ENCODE data around the gene RPL31. TPM values are rescaled to one million over a fixed set of nuclear protein-coding genes. Genes with fewer than 3 reads are reported as not detected.

Gene RPL31
- total RNA-seq, 1 donor from 2014 or later: 479 TPM

DNA sequence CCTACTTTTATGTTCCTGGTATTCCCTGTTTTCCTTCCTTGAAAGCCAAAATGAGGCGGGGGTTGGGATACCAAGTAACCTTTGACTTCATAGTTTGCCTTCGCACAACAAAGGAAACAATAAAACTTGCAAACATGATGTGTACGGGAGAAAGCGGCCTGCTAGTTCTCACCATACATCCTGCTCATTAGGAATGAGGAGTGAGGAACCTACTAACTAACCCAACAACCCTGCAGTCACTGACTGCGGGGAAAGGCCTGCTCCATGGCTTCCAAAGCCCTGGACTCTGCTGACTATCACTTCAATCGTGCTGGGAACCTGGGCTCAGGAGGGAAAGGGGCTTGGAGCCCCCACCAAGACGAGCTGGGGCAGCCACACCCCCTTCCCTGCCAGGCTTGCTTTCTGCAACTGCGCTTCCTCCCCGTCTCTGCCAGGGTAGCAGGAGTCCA is 24.2 kb downstream of the RPL31 start:
- Histone ChIP-seq H3K4me3 (no peak overlapping the region), H3K36me3 (peaks cover 9 to 55% of the 10 kb centered on the region in 2 donors)

GRCh38 chr2:101026923-101027469 is 24.9 kb downstream of the RPL31 start:
- TF ChIP-seq, protein P1, sequence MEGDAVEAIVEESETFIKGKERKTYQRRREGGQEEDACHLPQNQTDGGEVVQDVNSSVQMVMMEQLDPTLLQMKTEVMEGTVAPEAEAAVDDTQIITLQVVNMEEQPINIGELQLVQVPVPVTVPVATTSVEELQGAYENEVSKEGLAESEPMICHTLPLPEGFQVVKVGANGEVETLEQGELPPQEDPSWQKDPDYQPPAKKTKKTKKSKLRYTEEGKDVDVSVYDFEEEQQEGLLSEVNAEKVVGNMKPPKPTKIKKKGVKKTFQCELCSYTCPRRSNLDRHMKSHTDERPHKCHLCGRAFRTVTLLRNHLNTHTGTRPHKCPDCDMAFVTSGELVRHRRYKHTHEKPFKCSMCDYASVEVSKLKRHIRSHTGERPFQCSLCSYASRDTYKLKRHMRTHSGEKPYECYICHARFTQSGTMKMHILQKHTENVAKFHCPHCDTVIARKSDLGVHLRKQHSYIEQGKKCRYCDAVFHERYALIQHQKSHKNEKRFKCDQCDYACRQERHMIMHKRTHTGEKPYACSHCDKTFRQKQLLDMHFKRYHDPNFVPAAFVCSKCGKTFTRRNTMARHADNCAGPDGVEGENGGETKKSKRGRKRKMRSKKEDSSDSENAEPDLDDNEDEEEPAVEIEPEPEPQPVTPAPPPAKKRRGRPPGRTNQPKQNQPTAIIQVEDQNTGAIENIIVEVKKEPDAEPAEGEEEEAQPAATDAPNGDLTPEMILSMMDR (IDR thresholded peaks at IDR 0.05): no peak
- H3K36me3 ChIP-seq: peaks cover 8 to 57% of the 10 kb centered on the region in 2 donors
- H3K27me3 ChIP-seq: no peaks in the 10 kb centered on the region
- no peak overlapping the region for H3K27ac ChIP-seq
- no peak overlapping the region for H3K4me3 ChIP-seq
- no peaks in the 10 kb centered on the region for H3K9me3 ChIP-seq
- intact Hi-C loops (cut with DNase I): no loop called here
- no peaks in the 10 kb centered on the region for H3K4me1 ChIP-seq
- DNase-seq (ENCODE audit: low spot score in 2 of 2): no peak

More for the DNA sequence above, 24.2 kb downstream of the RPL31 start:
- DNase-seq (ENCODE audit: low spot score in 2 of 2): no peak
- H3K9me3 ChIP-seq: no peaks in the 10 kb centered on the region
- intact Hi-C loops (cut with DNase I): no loop called here
- no peaks in the 10 kb centered on the region for H3K4me1 ChIP-seq
- no peaks in the 10 kb centered on the region for H3K27me3 ChIP-seq
- TF ChIP-seq, protein P1 (IDR thresholded peaks at IDR 0.05): no peak
- no peak overlapping the region for H3K27ac ChIP-seq

- Histone ChIP-seq H3K36me3 (peaks cover 6 to 66% of the 10 kb centered on the region in 2 donors), H3K27ac (no peak overlapping the region), H3K9me3 (no peaks in the 10 kb centered on the region), H3K27me3 (no peaks in the 10 kb centered on the region), H3K4me1 (no peaks in the 10 kb centered on the region), H3K4me3 (no peak overlapping the region)
- TF ChIP-seq, protein P1 (IDR thresholded peaks at IDR 0.05): no peak
- DNase-seq (ENCODE audit: low spot score in 2 of 2): no peak
- intact Hi-C loops (cut with DNase I): no loop called here
These were observed 25.8 kb downstream of the RPL31 start for GRCh38 chr2:101027852-101028251.

GRCh38 chr2:101030866-101031554 is 28.9 kb downstream of the RPL31 start:
- intact Hi-C loops (cut with DNase I): no loop called here
- no peak overlapping the region for H3K27ac ChIP-seq
- H3K27me3 ChIP-seq: no peaks in the 10 kb centered on the region
- H3K36me3 ChIP-seq: peaks cover 17 to 85% of the 10 kb centered on the region in 2 donors
- no peaks in the 10 kb centered on the region for H3K4me1 ChIP-seq
- TF ChIP-seq, protein P1 (IDR thresholded peaks at IDR 0.05): no peak
- no peak for DNase-seq (ENCODE audit: low spot score in 2 of 2)
- H3K9me3 ChIP-seq: no peaks in the 10 kb centered on the region
- H3K4me3 ChIP-seq: no peak overlapping the region

DNA sequence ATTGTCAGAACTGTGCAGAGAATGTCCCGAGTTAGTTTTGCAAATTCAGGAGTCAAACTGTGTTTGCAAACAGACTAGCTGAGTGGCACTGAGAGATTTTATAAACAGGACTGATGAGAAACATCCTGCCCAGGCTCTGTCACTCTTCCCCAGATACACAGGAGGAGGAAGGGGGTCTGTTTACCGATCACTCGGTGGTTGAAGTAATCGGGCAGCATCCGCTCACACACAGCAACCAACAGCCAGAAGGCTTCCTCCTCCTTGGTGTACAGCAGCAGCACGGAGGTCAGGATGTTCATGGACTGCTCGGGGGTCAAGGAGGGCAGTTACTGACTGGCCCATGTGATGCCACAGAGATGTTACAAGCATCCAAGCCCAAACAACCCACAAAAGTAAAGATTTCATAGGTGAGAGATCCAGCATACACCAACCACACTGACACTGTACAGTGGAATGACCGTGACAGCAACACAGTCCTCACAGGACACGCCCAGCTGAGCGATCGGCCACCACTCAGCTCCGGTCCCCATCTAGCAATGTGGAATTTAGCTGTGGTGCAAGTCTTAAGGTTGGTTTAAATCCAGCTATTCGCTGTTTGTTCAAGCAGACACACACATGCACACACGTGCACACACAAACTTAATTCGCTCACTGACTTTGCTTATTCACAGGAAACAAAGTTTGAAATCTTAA is 30.1 kb downstream of the RPL31 start:
- intact Hi-C loops (cut with DNase I): no loop called here
- Histone ChIP-seq H3K36me3 (peaks cover 11 to 78% of the 10 kb centered on the region in 2 donors), H3K4me3 (no peak overlapping the region), H3K4me1 (no peaks in the 10 kb centered on the region), H3K9me3 (no peaks in the 10 kb centered on the region), H3K27me3 (no peaks in the 10 kb centered on the region), H3K27ac (no peak overlapping the region)
- no peak for DNase-seq (ENCODE audit: low spot score in 2 of 2)
- TF ChIP-seq, protein P1 (IDR thresholded peaks at IDR 0.05): no peak
